GM19324 (cell line): ENCODE results near the gene ABCB8.

Source experiments
- ATAC-seq: cut with Tn5 transposase; IDR thresholded peaks from one replicate; pipeline ENCODE4 v1.9.1; 2021; ENCODE audit warnings: mild to moderate bottlenecking, moderate library complexity; ENCODE audit not compliant: unreplicated experiment, low FRiP score

ABCB8 gene

DNA sequence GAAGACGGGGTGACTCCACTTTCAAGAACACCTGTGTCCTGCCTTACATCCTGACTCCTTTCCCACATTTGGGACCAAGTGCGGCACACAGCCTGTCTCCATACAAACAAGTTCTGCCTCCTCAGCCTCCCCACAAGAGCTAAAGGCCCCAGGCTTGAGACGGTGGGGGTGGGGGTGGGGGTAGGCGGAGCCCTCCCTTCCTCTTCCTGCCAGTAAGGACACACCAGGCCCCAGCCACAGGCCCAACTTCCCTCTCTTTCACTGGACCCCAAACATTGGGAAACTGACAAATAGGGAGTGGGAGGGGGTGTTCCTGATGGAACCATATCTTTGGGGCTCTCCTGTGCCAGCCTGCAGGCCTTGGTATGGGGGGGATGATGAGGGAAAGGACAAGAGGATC is 24.8 kb downstream of the ABCB8 start:
- ATAC-seq = no peak

DNA sequence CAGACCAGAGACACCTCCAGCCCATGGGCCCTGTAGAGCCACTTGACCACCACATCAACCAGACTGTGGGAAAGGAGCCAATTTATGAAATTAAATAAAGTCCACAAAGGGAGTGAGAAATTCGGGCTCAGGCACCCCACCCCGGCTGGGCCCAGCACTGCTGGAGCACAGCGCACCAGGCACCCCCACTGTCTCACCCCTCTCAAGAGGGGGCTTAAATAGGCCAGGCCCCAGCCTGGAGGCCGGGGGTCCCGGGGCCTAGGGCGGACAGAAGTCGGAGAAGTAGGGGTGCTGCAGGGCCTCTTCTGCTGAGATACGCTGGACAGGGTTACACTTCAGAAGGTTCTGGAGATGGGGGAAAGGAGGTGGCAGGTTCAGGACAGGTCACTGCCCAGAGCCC is 25.5 kb downstream of the ABCB8 start:
- ATAC-seq = no peak

GRCh38 chr7:151056283-151056665 is 28.0 kb downstream of the ABCB8 start:
- ATAC-seq = no peak

DNA sequence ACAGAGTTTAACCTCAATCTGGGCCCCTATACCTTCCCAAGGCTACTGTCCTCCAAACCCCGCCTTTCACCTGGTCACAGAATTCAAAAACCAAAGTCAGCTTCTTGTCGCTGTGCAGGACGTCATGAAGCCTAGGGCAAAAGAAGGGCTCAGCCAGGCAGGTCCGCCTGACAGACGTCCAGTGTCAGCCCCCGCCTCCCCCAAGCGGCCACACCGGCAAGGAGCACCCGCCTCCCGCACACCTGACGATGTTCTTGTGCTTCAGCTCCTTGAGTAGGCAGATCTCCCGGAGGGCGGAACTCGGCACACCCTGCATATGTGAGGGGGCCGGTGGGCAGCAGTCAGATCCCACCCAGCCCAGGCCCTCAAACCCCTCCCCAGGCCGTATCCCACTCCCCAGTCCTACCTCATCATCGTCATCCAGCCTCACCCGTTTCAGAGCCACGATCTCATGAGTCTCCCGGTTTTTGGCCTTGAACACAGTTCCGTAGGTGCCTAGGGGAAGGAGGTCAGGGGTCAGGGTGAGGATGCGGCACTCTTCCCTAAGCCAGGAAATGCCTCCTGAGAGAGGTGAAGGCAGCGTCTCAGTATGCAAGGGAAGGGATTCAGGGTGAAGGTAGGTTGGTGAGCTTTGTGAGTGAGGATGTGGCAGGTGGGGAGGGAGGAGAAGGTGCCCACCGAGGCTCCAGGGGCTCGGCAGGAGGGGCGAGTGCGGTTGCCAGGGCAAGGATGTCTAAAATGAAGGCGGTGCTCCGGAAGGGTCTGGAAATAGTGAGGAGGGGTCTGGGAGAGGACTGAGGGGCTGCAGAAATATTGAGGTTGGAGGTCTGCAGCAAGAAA is 28.6 kb downstream of the ABCB8 start:
- no peak for ATAC-seq

DNA sequence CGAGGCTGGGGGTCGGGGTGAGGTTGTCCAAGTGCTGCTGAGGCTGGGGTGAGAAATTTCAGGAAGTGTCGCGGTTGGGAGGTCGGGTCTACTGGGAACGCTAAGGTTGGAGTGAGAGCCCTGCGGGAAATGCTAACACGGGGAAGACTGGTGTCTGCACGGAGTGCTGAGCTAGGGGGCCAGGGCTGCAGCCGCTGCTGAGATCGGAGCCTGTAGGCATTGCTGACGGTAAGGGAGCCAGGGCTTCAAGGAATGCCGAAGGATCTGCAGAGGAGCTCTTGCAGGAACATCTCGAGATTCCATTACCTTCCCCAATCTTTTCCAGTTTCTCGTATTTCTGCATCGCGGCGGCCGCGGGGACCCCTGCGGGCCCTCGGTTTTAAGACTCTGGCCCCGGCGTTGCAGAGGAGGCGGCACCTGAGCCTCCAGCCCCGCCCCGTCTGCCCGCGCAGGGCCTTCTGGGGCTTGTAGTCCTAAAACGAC is 29.3 kb downstream of the ABCB8 start, which contains the start of gene CDK5:
Gene CDK5, minus strand, starts transcription at position 392 of the 483 bp plus-strand sequence. Its CDS starts 49 bp downstream, at position 343.
- ATAC-seq = peak; percentile 7

DNA sequence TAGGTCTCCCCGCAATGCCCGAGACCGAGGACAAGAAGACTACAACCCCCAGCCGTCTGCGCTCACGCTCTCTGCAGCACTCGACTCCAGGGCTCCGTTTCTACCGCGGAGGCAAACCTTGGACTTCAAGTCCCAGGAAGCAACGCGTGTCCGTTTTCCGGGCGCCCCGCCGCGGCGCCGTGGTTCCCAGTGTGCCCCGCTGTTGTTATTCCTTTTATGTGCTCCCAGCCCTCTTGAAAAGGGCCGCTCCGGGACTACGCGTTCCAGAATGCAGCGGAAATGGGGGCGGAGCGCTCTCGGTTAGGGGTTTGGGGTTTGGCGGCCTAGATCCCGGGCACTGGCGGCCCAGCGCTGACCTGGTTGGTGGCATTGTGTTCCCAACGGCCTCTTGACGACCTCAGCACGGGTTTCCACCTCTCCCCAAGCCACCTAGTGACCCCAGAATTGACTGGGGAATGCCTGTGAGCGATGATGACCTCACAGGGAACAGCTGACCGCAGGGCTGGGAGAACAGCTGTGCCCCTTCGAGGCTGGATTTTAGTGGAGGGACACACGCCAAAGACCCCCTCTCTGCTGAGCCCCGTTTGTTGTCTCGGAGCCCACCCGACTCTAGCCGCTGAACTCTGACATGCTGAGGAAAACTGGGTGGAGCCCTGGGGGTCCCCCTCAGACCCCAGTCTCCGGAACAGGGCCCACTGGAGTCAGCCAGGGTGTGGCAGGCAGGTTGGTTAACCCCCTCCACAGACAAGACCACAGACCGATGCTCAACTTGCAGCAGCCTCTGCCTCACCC is 29.9 kb downstream of the ABCB8 start:
- peak; percentile 86 for ATAC-seq

GRCh38 chr7:151058781-151059366 is 30.6 kb downstream of the ABCB8 start:
- ATAC-seq = no peak

DNA sequence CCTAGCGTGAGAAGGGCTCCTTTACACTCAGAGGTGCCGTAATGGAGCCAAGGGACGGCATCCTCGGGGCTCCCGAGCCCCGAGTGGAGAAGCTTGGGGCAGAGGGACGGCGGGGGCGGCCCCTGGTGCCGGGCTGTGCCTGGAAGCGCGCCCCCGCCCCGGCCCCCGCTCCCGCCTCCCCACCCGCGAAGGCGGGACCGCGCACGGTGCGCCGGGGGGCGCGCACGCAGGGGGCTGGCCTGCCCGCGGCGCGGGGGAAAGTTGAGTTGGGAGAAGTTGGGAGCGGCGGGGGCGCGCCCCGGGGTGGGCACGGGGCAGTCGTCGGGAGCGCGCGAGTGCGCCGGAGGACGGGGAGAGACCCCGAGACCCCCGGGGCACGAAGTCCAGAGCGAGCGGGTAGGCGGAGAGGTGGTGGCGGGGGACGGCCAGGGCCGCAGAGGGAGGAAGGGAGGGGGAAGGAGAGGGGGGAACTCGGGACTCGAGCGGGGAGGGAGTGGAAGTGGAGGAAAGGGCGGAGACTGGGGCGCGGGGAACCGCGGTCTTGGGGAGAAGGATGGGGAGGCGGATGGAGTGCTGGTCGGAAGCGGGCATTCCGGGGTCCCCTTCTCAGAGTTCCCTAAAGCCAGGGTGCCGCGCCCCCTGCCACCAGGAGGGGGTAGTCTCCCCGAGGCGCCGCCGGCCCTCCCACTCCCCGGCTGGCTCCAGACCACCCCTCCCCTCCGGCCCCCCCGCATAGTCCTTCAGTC is 31.3 kb downstream of the ABCB8 start, which contains the start of gene SLC4A2:
Gene SLC4A2, plus strand, starts transcription at position 223 of the 746 bp plus-strand sequence. CDS start 2,399 bp downstream, outside the sequence.
- ATAC-seq = peak; percentile 43

- no peak for ATAC-seq
Observed at GRCh38 chr7:151060113-151060415, 31.8 kb downstream of the ABCB8 start.

GRCh38 chr7:151060416-151061212 is 32.4 kb downstream of the ABCB8 start:
- no peak for ATAC-seq

- ATAC-seq = no peak
Observed at GRCh38 chr7:151061213-151062110, 33.2 kb downstream of the ABCB8 start.

DNA sequence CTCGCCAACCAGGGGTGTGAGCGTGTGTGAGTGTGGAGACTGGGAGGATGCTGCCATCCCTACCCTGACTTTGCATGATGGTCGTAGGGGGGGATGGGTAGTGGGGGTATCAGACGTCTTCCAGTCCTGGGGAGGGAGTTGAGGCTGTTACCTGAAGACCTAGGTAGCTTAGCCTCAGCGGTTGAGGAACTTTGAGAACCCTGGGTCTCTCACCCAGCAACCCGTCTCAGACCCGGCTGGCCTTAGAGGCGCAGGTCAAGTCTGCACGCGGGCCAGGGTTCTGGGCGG is 33.8 kb downstream of the ABCB8 start:
- ATAC-seq = no peak

DNA sequence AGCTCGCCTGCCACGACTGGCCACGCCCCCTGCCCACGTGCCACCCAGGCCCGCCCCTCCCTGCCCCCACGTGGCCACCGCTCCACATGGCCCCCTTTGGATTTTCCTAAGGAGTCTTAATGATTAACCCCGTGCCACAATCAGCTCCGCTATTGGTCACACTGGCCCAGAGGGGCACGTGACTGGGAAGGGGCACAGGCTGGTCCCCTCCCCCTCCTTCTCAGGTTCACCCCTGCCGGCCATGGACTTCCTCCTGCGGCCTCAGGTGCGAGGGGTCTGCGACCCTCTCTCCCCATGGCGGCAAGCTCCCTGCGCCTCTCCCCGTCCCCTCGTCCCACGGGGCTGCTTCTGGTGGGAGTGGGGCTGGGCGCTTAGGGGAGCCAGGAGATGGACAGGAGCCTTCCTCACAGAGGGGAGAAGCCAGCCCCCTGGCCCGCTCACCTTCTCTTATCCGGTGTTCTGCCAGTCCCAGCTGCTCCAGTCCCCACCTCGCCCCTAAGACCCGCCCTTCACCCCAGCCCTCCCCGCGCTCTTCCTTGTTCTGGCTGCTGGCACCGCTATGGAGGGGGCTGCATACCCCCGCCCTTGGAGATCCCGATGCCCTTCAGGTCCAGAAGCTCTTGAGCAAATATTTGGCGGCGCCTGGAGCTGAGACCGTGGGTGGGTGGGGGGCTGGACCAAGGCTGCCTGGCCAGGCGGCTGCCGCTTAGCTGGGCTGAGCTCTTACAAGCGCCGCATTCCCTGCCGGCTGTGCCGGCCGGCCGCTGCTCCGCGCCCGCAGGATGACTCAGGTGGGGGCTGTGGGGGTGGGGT is 34.4 kb downstream of the ABCB8 start:
- no peak for ATAC-seq

DNA sequence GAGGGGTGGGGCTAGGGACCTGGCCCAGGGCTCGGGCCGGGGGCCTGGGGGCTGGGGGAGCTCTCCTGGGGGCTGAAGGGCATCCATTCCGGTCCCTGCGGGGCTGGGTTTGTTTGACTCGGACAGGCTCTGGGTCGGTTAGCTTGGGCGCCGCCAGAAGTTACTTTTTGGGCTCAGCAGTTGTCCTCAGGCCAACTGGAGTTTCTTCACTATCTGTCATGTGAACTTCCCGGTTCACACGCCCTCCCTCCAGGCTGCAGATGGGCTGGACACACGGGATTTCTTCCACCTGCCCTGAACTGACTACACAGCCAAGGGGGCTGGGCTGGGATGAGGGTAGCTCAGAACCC is 34.9 kb downstream of the ABCB8 start:
- ATAC-seq = no peak

DNA sequence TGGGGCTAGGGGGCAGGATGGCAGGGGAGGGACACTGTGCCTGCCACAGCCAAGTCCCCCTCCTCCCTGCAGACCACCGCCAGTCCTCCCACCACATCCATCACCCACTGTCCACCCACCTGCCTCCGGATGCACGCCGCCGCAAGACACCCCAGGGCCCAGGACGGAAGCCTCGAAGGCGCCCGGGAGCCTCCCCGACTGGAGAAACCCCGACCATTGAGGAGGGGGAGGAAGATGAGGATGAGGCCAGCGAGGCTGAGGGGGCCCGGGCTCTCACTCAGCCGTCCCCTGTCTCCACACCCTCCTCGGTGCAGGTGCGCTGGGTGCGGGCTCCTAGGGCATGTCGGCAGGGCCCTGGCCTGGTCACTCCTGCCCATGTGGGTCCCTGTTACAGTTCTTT is 36.2 kb downstream of the ABCB8 start:
- ATAC-seq = no peak

DNA sequence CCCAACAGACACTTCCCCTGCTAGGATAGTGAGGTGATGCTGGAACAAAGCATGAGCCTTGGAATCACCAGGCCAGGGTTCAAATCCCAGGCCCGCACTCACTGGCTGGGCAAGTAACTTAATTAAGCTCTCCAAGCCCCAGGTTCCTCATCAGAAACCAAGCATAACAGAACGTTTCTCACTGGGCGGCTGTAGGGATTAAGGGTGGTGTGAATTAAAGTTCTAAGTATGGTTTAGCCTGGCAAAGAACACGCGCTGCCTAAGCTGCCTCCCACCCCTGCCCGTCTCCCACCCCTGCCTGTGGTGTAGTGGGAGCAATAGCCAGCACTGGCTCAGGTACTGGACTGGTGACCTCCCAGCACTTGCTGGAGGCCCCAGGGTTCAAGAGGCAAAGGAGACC is 36.7 kb downstream of the ABCB8 start:
- ATAC-seq = no peak

DNA sequence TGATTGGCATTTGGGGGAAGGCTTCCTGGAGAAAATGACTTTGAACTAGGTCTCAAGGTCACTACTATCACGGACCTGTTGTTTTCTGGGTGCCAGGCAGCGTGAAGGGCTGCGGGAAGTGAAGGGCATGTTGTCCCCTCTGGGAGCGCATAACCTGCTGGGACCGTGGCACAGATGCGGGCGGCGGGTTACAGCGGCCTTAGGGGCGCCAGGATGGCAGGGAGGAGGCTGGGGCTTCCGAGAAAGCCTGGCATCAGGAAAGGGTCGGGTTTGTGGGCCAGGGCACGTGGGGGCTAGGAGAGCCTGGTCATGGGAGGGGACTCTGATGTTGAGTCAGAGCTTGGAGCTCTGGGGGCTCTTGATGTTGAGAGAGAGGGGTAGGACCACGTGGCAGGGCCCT is 37.3 kb downstream of the ABCB8 start:
- no peak for ATAC-seq

GRCh38 chr7:151066273-151066974 is 38.2 kb downstream of the ABCB8 start:
- no peak for ATAC-seq
